SK-N-SH treated with all-trans-retinoic acid at 6 μM for 48 hours (cell line): ENCODE measurements around the gene ARVCF.

Experiments
- BACH2 ChIP-seq: fragments of 250-450 bp; sonication (Bioruptor Pico); IDR thresholded peaks from 2 replicates; pipeline ENCODE4 v1.9.0; 2021; ENCODE audit warnings: mild to moderate bottlenecking, borderline replicate concordance
- CREB5 ChIP-seq: fragments of 250-450 bp; sonication (Bioruptor Pico); IDR thresholded peaks from 2 replicates; pipeline ENCODE4 v1.5.1; 2020; ENCODE audit warnings: low read depth, mild to moderate bottlenecking, moderate library complexity
- ESRRG ChIP-seq: fragments of 250-450 bp; sonication (Bioruptor Pico); IDR thresholded peaks from 2 replicates; pipeline ENCODE4 v1.6.1; 2021; ENCODE audit warnings: mild to moderate bottlenecking
- ISL1 ChIP-seq: fragments of 250-450 bp; sonication (Bioruptor Pico); IDR thresholded peaks from 2 replicates; pipeline ENCODE4 v2.1.2; 2022; ENCODE audit warnings: mild to moderate bottlenecking, moderate library complexity
- PATZ1 ChIP-seq: fragments of 250-450 bp; sonication (Bioruptor Pico); IDR thresholded peaks from 2 replicates; pipeline ENCODE4 v1.8.0; 2020; ENCODE audit warnings: mild to moderate bottlenecking, moderate library complexity, borderline replicate concordance
- PPARA ChIP-seq: fragments of 250-450 bp; sonication (Bioruptor Pico); IDR thresholded peaks from 2 replicates; pipeline ENCODE4 v1.5.0; 2020; ENCODE audit warnings: mild to moderate bottlenecking, borderline replicate concordance
- SNAI2 ChIP-seq: fragments of 250-450 bp; sonication (Bioruptor Pico); IDR thresholded peaks from 2 replicates; pipeline ENCODE4 v1.5.0; 2020; ENCODE audit warnings: mild to moderate bottlenecking, moderate library complexity
- TOX ChIP-seq: fragments of 250-450 bp; sonication (Bioruptor Pico); IDR thresholded peaks from 2 replicates; pipeline ENCODE4 v1.8.0; 2021; ENCODE audit warnings: mild to moderate bottlenecking, moderate library complexity, borderline replicate concordance
- ZC3H10 ChIP-seq: fragments of 250-450 bp; sonication (Bioruptor Pico); IDR thresholded peaks from 2 replicates; pipeline ENCODE4 v1.5.1; 2021; ENCODE audit warnings: mild to moderate bottlenecking, moderate library complexity
- ZNF70 ChIP-seq: fragments of 450-650 bp; formaldehyde crosslinking; IDR thresholded peaks from 2 replicates; pipeline ENCODE4 v1.5.0; 2020; ENCODE audit warnings: mild to moderate bottlenecking, moderate library complexity
- ZNF8 ChIP-seq: fragments of 450-650 bp; formaldehyde crosslinking; IDR thresholded peaks from 2 replicates; pipeline ENCODE4 v1.5.0; 2020; ENCODE audit warnings: mild to moderate bottlenecking, moderate library complexity
- TF ChIP-seq, protein P1 (sequence below): fragments of 250-450 bp; sonication (Bioruptor Pico); IDR thresholded peaks from 2 replicates; pipeline ENCODE4 v1.8.0; 2021; ENCODE audit warnings: low read depth, mild to moderate bottlenecking, moderate library complexity, borderline replicate concordance
- TF ChIP-seq, protein P2 (sequence below): fragments of 250-450 bp; sonication (Bioruptor Pico); IDR thresholded peaks from 2 replicates; pipeline ENCODE4 v1.5.0; 2020; ENCODE audit warnings: mild to moderate bottlenecking, moderate library complexity

DNA sequence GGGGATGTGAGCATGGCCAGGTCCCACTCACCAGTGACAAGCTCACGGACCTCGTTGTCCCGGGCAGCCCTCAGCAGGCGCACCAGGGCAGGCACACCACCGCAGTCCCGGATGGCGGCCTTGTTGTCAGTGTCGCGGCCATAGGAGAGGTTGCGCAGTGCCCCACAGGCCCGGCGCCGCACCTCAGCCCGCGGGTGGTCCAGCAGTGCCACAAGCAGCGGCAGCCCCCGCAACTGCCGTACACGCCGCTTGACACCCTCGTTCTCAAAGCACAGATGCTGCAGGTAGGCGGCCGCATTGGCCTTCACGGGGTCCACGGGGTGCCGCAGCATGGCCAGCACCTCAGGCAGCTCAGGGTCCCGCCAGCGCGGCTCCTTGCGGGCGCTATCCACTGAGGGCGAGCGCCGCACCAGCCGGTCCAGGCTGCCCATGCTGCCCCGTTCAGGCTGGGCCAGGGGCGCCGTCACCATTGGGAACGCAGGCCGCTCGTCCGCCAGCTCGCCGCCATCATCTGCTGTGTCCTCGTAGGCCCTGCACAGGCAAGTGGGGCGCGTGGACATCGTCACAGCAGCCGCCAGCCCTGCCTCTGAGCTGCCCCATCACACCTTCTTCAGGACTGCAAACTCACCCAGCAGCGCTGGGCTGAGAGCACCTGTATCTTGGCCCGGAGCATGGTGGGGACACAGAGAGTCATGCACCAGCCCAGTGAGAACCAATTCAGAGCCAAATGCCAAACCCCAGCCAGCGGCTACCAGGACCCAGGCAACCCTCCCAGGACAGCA, 36.7 kb downstream of the ARVCF start:
- TF ChIP-seq ZNF8, result no peak
- no peak for TF ChIP-seq ZNF70 (CRISPR knock-in tag)
- no peak for TF ChIP-seq PPARA (CRISPR knock-in tag)
- TF ChIP-seq CREB5 (CRISPR knock-in tag), result no peak
- no peak for TF ChIP-seq SNAI2 (CRISPR knock-in tag)
- no peak for TF ChIP-seq PATZ1 (CRISPR knock-in tag)
- TF ChIP-seq, protein P1, sequence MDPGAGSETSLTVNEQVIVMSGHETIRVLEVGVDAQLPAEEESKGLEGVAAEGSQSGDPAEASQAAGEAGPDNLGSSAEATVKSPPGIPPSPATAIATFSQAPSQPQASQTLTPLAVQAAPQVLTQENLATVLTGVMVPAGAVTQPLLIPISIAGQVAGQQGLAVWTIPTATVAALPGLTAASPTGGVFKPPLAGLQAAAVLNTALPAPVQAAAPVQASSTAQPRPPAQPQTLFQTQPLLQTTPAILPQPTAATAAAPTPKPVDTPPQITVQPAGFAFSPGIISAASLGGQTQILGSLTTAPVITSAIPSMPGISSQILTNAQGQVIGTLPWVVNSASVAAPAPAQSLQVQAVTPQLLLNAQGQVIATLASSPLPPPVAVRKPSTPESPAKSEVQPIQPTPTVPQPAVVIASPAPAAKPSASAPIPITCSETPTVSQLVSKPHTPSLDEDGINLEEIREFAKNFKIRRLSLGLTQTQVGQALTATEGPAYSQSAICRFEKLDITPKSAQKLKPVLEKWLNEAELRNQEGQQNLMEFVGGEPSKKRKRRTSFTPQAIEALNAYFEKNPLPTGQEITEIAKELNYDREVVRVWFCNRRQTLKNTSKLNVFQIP (CRISPR knock-in tag), result no peak
- TF ChIP-seq, protein P2, sequence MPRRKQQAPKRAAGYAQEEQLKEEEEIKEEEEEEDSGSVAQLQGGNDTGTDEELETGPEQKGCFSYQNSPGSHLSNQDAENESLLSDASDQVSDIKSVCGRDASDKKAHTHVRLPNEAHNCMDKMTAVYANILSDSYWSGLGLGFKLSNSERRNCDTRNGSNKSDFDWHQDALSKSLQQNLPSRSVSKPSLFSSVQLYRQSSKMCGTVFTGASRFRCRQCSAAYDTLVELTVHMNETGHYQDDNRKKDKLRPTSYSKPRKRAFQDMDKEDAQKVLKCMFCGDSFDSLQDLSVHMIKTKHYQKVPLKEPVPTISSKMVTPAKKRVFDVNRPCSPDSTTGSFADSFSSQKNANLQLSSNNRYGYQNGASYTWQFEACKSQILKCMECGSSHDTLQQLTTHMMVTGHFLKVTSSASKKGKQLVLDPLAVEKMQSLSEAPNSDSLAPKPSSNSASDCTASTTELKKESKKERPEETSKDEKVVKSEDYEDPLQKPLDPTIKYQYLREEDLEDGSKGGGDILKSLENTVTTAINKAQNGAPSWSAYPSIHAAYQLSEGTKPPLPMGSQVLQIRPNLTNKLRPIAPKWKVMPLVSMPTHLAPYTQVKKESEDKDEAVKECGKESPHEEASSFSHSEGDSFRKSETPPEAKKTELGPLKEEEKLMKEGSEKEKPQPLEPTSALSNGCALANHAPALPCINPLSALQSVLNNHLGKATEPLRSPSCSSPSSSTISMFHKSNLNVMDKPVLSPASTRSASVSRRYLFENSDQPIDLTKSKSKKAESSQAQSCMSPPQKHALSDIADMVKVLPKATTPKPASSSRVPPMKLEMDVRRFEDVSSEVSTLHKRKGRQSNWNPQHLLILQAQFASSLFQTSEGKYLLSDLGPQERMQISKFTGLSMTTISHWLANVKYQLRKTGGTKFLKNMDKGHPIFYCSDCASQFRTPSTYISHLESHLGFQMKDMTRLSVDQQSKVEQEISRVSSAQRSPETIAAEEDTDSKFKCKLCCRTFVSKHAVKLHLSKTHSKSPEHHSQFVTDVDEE (CRISPR knock-in tag), result no peak
- no peak for TF ChIP-seq ISL1 (CRISPR knock-in tag)
- TF ChIP-seq ESRRG (CRISPR knock-in tag), result no peak
- TF ChIP-seq TOX, result no peak
- no peak for TF ChIP-seq ZC3H10 (CRISPR knock-in tag)
- no peak for TF ChIP-seq BACH2 (CRISPR knock-in tag)
